Gastroesophageal sphincter (tissue), 4 donors: Measurements from ENCODE around the gene SLC9A4. TPM values are rescaled to one million over a fixed set of nuclear protein-coding genes. Genes with fewer than 3 reads are reported as not detected.

Experiments used
- ATAC-seq: fragments of 150-250 bp; one replicate; pipeline ENCODE4 v1.9.1; 2016; ENCODE audit warnings: mild to moderate bottlenecking, moderate library complexity
- H3K27ac ChIP-seq, 4 donors: fragments of 200-600 bp; sonication (generic) in 3 of 4; 1 replicate in 3 of 4; 2 replicates in 1 of 4; pipeline ENCODE4 v1.5.1; 2016 to 2019
- H3K27me3 ChIP-seq: fragments of 200-600 bp; sonication (generic); one replicate; pipeline ENCODE4 v1.5.1; 2019
- H3K36me3 ChIP-seq, 2 donors: fragments of 200-600 bp; sonication (generic); one replicate each; pipeline ENCODE4 v1.5.1; 2019; ENCODE audit warnings: control low read depth in 1 of 2
- H3K4me1 ChIP-seq, 3 donors: fragments of 200-600 bp; sonication (generic); 1 replicate in 2 of 3; 2 replicates in 1 of 3; pipeline ENCODE4 v1.5.1; 2016 to 2019; ENCODE audit warnings: control low read depth in 2 of 3
- H3K4me3 ChIP-seq, 2 donors: fragments of 200-600 bp; sonication (generic); one replicate each; pipeline ENCODE4 v1.5.1; 2019; ENCODE audit warnings: mild to moderate bottlenecking in 1 of 2, moderate library complexity in 1 of 2
- H3K9me3 ChIP-seq, 3 donors: fragments of 200-600 bp; sonication (generic); one replicate each; pipeline ENCODE4 v1.5.1; 2017 to 2019; ENCODE audit warnings: control low read depth in 2 of 3
- EP300 ChIP-seq: sonication (generic); formaldehyde crosslinking; IDR thresholded peaks from one replicate; pipeline ENCODE4 v1.6.1; 2017; ENCODE audit warnings: antibody characterized with exemption, mild to moderate bottlenecking
- POLR2A ChIP-seq, 2 donors: fragments of 450-650 bp; IDR thresholded peaks; one replicate each; pipeline ENCODE4 v1.6.1; 2017; ENCODE audit warnings: antibody characterized with exemption in 2 of 2, mild to moderate bottlenecking in 2 of 2, moderate library complexity in 1 of 2
- POLR2AphosphoS5 ChIP-seq: sonication (generic); formaldehyde crosslinking; IDR thresholded peaks from one replicate; pipeline ENCODE4 v1.6.1; 2017; ENCODE audit warnings: antibody characterized with exemption
- whole genome bisulfite sequencing, 2 donors: methylation state at CpG; one replicate each; pipeline ENCODE4 v1.1.5; 2018; ENCODE audit warnings: low coverage in 1 of 2; 5-methylcytosine and 5-hydroxymethylcytosine counted together
- total RNA-seq, 4 donors: library from RNA; depleted of rRNA; stranded (reverse); fragments of >200 nt; gene quantifications; one replicate each; pipeline ENCODE4 v1.1.0, GENCODE V29; 2016
- TF ChIP-seq, protein P1 (sequence below), 4 experiments: fragments of 200-600 bp in 2 of 4; fragments of 450-650 bp in 2 of 4; sonication (generic) in 1 of 4; IDR thresholded peaks; one replicate each; pipeline ENCODE4 v1.5.1; 2017 to 2019; ENCODE audit warnings: antibody characterized with exemption in 4 of 4, mild to moderate bottlenecking in 2 of 4, moderate library complexity in 2 of 4

Gene SLC9A4
- total RNA-seq, 4 donors from 2014 or later: 0.22 TPM; not detected in 3

DNA sequence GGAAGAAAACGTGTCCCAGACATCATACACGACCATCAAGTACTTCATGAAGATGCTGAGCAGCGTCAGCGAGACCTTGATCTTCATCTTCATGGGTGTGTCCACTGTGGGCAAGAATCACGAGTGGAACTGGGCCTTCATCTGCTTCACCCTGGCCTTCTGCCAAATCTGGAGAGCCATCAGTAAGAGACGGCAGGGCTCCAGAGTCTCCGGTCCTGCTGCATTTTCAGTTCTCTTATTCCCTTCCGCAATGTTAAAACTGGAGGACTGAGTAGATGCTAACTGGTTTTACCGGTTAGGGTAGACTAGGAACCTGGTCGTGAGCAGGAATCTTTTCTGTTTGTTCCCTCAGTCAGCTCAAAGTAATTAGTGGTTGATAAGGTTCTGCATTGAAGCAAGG, 32.3 kb downstream of the SLC9A4 start:
- Histone ChIP-seq H3K27me3 (no peaks in the 10 kb centered on the region), H3K9me3 (peaks cover 0 to 5% (median 0%) of the 10 kb centered on the region in 3 donors), H3K27ac (no peak overlapping the region), H3K4me3 (no peak overlapping the region), H3K4me1 (no peaks in the 10 kb centered on the region), H3K36me3 (no peaks in the 10 kb centered on the region)
- 40 to 52% methylated on average over 4 to 10 of the region's 10 CpGs for WGBS, 2 donors
- TF ChIP-seq EP300: no peak
- TF ChIP-seq, protein P1, sequence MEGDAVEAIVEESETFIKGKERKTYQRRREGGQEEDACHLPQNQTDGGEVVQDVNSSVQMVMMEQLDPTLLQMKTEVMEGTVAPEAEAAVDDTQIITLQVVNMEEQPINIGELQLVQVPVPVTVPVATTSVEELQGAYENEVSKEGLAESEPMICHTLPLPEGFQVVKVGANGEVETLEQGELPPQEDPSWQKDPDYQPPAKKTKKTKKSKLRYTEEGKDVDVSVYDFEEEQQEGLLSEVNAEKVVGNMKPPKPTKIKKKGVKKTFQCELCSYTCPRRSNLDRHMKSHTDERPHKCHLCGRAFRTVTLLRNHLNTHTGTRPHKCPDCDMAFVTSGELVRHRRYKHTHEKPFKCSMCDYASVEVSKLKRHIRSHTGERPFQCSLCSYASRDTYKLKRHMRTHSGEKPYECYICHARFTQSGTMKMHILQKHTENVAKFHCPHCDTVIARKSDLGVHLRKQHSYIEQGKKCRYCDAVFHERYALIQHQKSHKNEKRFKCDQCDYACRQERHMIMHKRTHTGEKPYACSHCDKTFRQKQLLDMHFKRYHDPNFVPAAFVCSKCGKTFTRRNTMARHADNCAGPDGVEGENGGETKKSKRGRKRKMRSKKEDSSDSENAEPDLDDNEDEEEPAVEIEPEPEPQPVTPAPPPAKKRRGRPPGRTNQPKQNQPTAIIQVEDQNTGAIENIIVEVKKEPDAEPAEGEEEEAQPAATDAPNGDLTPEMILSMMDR (IDR thresholded peaks at IDR 0.05): no peak
- no peak for TF ChIP-seq POLR2AphosphoS5
- TF ChIP-seq POLR2A (IDR thresholded peaks at IDR 0.05): no peak
- ATAC-seq: no peak

DNA sequence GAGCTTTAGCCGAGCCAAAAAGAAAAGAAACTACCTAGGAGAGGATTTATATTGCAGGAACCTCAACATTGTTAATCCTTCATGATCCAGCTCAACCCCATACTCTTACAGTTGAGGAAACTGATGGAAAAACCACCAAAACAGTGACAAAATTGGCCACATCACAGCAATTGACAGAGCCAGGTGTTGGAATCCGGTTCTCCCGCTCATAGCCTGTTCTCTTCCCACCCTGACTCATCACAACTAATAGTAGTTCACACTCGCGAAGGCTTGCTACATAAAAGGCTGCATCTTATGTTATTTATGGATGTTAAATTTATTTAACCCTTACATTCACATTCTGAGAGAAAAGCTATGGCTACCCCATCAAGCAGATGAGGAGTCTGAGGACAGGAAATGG, 33.7 kb downstream of the SLC9A4 start:
- no peak for ATAC-seq
- WGBS, 2 donors: 80 to 81% methylated on average over 5 of the region's 5 CpGs
- H3K9me3 ChIP-seq: peaks cover 0 to 5% (median 0%) of the 10 kb centered on the region in 3 donors
- no peaks in the 10 kb centered on the region for H3K27me3 ChIP-seq
- no peak overlapping the region for H3K27ac ChIP-seq
- TF ChIP-seq POLR2A (IDR thresholded peaks at IDR 0.05) (no peak), POLR2AphosphoS5 (no peak)
- no peaks in the 10 kb centered on the region for H3K4me1 ChIP-seq
- H3K4me3 ChIP-seq: no peak overlapping the region
- H3K36me3 ChIP-seq: no peaks in the 10 kb centered on the region

DNA sequence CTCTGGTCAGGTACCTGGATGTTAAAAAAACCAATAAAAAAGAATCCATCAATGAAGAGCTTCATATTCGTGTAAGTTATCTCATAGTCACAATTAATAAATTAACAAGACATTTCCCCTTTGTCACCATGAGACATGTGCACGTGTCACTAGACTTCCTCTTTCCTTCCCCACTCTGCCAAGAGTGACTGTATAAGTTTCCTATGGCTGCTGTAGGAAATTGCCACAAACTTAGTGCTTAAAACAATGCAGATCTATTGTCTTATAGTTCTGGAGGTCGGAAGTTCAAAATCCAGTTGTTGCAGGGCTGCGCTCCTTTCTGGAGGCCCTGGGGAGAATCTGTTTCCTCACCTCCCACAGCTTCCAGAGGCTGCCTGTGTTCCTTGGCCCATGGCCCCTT, 35.8 kb downstream of the SLC9A4 start:
- no peaks in the 10 kb centered on the region for H3K36me3 ChIP-seq
- H3K4me1 ChIP-seq: no peaks in the 10 kb centered on the region
- H3K27ac ChIP-seq: no peak overlapping the region
- ATAC-seq: no peak
- TF ChIP-seq, protein P1 (IDR thresholded peaks at IDR 0.05): no peak
- no peak for TF ChIP-seq EP300
- no peak for TF ChIP-seq POLR2AphosphoS5
- no peak for TF ChIP-seq POLR2A (IDR thresholded peaks at IDR 0.05)
- H3K27me3 ChIP-seq: no peaks in the 10 kb centered on the region
- H3K9me3 ChIP-seq: peaks cover 0 to 5% (median 0%) of the 10 kb centered on the region in 3 donors
- 58 to 73% methylated on average over 4 of the region's 4 CpGs for WGBS, 2 donors
- H3K4me3 ChIP-seq: no peak overlapping the region

DNA sequence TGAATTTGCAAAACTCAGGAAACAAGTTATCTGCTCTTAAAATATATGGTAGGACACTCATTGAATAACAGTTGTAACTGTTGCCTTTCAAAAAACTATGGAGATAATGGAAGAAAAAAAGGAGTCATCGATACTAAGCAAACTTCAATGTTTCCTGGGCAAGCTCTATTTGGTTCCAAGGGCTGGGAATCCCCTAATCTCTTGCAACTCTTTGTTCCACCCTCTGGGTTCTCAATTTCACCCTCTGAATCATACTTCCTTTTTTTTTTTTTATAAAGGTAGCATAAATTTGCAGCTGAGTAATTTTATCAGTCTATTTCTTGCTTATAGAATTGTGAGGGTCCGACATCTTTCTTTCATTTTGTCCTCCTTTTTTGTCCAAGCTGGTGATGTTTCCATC, 36.7 kb downstream of the SLC9A4 start:
- Histone ChIP-seq H3K4me3 (no peak overlapping the region), H3K27ac (no peak overlapping the region), H3K36me3 (no peaks in the 10 kb centered on the region), H3K9me3 (peaks cover 0 to 5% (median 0%) of the 10 kb centered on the region in 3 donors), H3K27me3 (no peaks in the 10 kb centered on the region), H3K4me1 (no peaks in the 10 kb centered on the region)
- TF ChIP-seq EP300 (no peak), POLR2A (IDR thresholded peaks at IDR 0.05) (no peak), POLR2AphosphoS5 (no peak)
- TF ChIP-seq, protein P1 (IDR thresholded peaks at IDR 0.05): no peak
- ATAC-seq: no peak
- 57 to 83% methylated on average over 2 of the region's 2 CpGs for WGBS, 2 donors

DNA sequence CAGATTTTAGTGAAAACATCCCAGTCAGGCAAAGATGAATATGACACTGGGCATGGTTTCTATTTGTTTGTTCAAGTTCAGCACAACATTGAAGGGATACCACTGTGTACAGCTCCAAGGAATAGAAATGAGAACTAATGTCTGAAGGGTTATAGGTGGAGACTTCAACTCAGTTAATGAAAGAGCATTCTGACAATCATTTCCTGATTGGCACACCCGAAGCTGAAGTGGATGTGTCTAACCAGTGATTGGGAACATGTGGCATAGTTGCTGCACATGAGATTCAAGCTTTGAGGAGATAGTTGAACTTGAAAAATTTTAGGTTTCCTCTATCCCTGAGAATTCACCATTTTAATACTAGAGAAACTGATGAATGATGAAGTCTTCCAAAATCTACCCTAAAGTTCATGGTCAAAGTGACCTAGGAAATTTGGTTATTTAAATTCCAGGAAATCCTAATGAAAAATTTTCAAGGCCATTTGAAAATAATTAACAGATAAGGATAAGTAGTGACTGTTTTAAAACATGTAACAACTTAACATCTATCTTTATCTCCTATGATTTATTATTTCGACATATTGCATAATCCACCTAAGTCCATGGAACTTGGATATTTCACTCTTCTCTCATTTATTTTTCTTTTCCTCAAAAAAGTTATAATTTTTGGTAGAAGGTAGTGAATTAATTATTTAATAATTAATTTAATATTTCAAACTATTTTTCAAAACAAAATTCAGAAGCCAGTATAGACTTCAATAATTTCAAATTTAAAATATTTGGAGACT, 38.0 kb downstream of the SLC9A4 start:
- H3K4me1 ChIP-seq: no peaks in the 10 kb centered on the region
- no peak for ATAC-seq
- no peak overlapping the region for H3K4me3 ChIP-seq
- H3K27me3 ChIP-seq: no peaks in the 10 kb centered on the region
- peaks cover 0 to 5% (median 0%) of the 10 kb centered on the region in 3 donors for H3K9me3 ChIP-seq
- TF ChIP-seq EP300 (no peak), POLR2AphosphoS5 (no peak)
- H3K27ac ChIP-seq: no peak overlapping the region
- no peaks in the 10 kb centered on the region for H3K36me3 ChIP-seq
- 55 to 71% methylated on average over 2 of the region's 2 CpGs for WGBS, 2 donors

DNA sequence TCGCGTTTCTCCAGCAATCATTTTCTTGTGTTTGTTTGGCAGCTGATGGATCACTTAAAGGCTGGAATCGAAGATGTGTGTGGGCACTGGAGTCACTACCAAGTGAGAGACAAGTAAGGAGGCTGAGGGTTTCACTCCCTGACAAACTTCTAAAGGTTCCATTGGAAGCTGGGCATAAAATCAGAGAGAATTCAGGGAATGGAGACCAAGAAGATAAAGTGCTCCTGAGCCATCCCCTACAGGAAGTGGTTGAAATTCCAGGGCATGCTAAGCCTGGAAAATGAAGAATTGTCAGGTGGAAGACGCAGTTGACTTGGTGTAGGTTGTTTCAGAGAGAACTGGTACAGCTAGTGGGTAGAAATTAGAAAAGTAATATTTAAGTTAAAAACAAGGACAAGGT, 39.1 kb downstream of the SLC9A4 start:
- WGBS, 2 donors: 67 to 80% methylated on average over 4 of the region's 4 CpGs
- ATAC-seq: no peak
- TF ChIP-seq, protein P1 (IDR thresholded peaks at IDR 0.05): no peak
- TF ChIP-seq POLR2A (IDR thresholded peaks at IDR 0.05) (no peak), EP300 (no peak), POLR2AphosphoS5 (no peak)

More for the DNA sequence above, 39.1 kb downstream of the SLC9A4 start:
- no peaks in the 10 kb centered on the region for H3K27me3 ChIP-seq
- H3K4me1 ChIP-seq: no peaks in the 10 kb centered on the region
- no peaks in the 10 kb centered on the region for H3K36me3 ChIP-seq
- no peak overlapping the region for H3K4me3 ChIP-seq
- H3K27ac ChIP-seq: no peak overlapping the region
- H3K9me3 ChIP-seq: peaks cover 0 to 5% (median 0%) of the 10 kb centered on the region in 3 donors
